HCT116 (cell line): Measurements from ENCODE around the gene ANXA8. TPM values are rescaled to one million over a fixed set of nuclear protein-coding genes. Genes with fewer than 3 reads are reported as not detected.

ENCODE experiments used
- ATAC-seq: fragments of 200-7000 bp; cut with Tn5 transposase; 2 replicates; pipeline ENCODE4 v1.9.1; 2020; ENCODE audit warnings: mild to moderate bottlenecking, moderate library complexity
- BruUV-seq: library from RNA; stranded (reverse); fragments of 400-500 nt; replicated peaks from 2 replicates; lab custom pipeline; 2021; lab: Mats Ljungman, UMichigan
- CTCF ChIA-PET: fragments of 300-600 bp; sonication (Branson Sonifier 250); formaldehyde crosslinking; loops from one replicate; lab custom pipeline; 2021; ENCODE audit warnings: antibody characterized with exemption; lab: Charles Lee
- POLR2A ChIA-PET: fragments of 300-600, 350-600 bp; sonication (Branson Sonifier 250); formaldehyde crosslinking; loops from one replicate; lab custom pipeline; 2021; ENCODE audit warnings: antibody characterized with exemption; lab: Charles Lee
- RAD21 ChIA-PET, 2 experiments: fragments of 300-600 bp; sonication (Branson Sonifier 250); formaldehyde crosslinking; loops; one replicate each; lab custom pipeline; 2023; ENCODE audit warnings: low total read pairs in 2 of 2; ENCODE audit not compliant: uncharacterized antibody in 2 of 2, unreplicated experiment in 2 of 2, low non-redundant PET in 1 of 2; lab: Charles Lee
- DNase-seq: peaks from one replicate; pipeline ENCODE4 v3.0.0-alpha.2; 2010; ENCODE audit warnings: low read depth, low spot score
- H2AFZ ChIP-seq: fragments of 200-600 bp; shearing (Covaris generic), sonication (generic); 2 replicates; pipeline ENCODE4 v1.6.1; 2017; ENCODE audit warnings: low read depth, mixed run types, mixed read lengths, antibody characterized with exemption, low read length; ENCODE audit not compliant: poor library complexity, severe bottlenecking
- H3K27ac ChIP-seq: 2 replicates; pipeline ENCODE4 v1.5.1; 2012; ENCODE audit warnings: low read depth, low read length
- H3K27me3 ChIP-seq: fragments of 200-600 bp; sonication (generic); 2 replicates; pipeline ENCODE4 v1.6.1; 2016; ENCODE audit warnings: mixed run types, low read length, mixed read lengths; ENCODE audit not compliant: insufficient read depth
- H3K36me3 ChIP-seq, 2 experiments: fragments of 200-500 bp in 1 of 2; fragments of 200-600 bp in 1 of 2; sonication (Bioruptor generic) in 1 of 2; sonication (generic) in 1 of 2; 2 replicates each; pipeline versions ENCODE4 v1.5.1 to v1.6.1; 2014 to 2016; ENCODE audit warnings: low read length in 2 of 2, inconsistent platforms in 1 of 2, mixed read lengths in 1 of 2, mixed run types in 1 of 2; ENCODE audit not compliant: insufficient read depth in 2 of 2, control insufficient read depth in 1 of 2
- H3K4me1 ChIP-seq, 2 experiments: fragments of 200-600 bp in 1 of 2; sonication (generic) in 1 of 2; 2 replicates each; pipeline versions ENCODE4 v1.5.1 to v1.6.1; 2012 to 2017; ENCODE audit warnings: low read length in 2 of 2, inconsistent platforms in 1 of 2, mild to moderate bottlenecking in 1 of 2, mixed read lengths in 1 of 2, mixed run types in 1 of 2, moderate library complexity in 1 of 2; ENCODE audit not compliant: insufficient read depth in 2 of 2, control insufficient read depth in 1 of 2
- H3K4me2 ChIP-seq: fragments of 200-600 bp; sonication (generic); 2 replicates; pipeline ENCODE4 v1.6.1; 2017; ENCODE audit warnings: mixed run types, low read length, mixed read lengths
- H3K4me3 ChIP-seq, 2 experiments: fragments of 200-600 bp in 1 of 2; sonication (generic) in 1 of 2; replicated peaks in 1 of 2; 2 replicates each; pipeline ENCODE4 v1.5.1; 2011 to 2016; ENCODE audit warnings: low read length in 2 of 2, control low read depth in 1 of 2, low read depth in 1 of 2, mild to moderate bottlenecking in 1 of 2, mixed read lengths in 1 of 2, mixed run types in 1 of 2
- H3K79me2 ChIP-seq: fragments of 200-600 bp; sonication (generic); 2 replicates; pipeline ENCODE4 v1.6.1; 2017; ENCODE audit warnings: mild to moderate bottlenecking, mixed run types, low read length, moderate library complexity, mixed read lengths; ENCODE audit not compliant: insufficient read depth
- H3K9ac ChIP-seq: fragments of 200-600 bp; sonication (generic); 2 replicates; pipeline ENCODE4 v1.6.1; 2016; ENCODE audit warnings: low read length, mixed read lengths
- H3K9me2 ChIP-seq: fragments of 200-600 bp; sonication (generic), shearing (Covaris generic); 2 replicates; pipeline ENCODE4 v1.6.1; 2017; ENCODE audit warnings: mixed run types, mild to moderate bottlenecking, moderate library complexity; ENCODE audit not compliant: insufficient read depth
- H3K9me3 ChIP-seq, 2 experiments: fragments of 200-500 bp in 1 of 2; fragments of 200-600 bp in 1 of 2; sonication (Bioruptor generic) in 1 of 2; sonication (generic) in 1 of 2; 2 replicates each; pipeline ENCODE4 v1.6.1; 2014 to 2017; ENCODE audit warnings: low read length in 2 of 2, mixed read lengths in 2 of 2, inconsistent platforms in 1 of 2, low read depth in 1 of 2, mild to moderate bottlenecking in 1 of 2, mixed run types in 1 of 2, moderate library complexity in 1 of 2; ENCODE audit not compliant: control insufficient read depth in 1 of 2, insufficient read depth in 1 of 2
- H4K20me1 ChIP-seq: fragments of 200-600 bp; sonication (generic), shearing (Covaris generic); 2 replicates; pipeline ENCODE4 v1.6.1; 2017; ENCODE audit warnings: mixed run types, mild to moderate bottlenecking, moderate library complexity; ENCODE audit not compliant: insufficient read depth
- CBX3 ChIP-seq: IDR thresholded peaks from 2 replicates; pipeline ENCODE4 v1.6.1; 2012; ENCODE audit warnings: low read depth
- CEBPB ChIP-seq: IDR thresholded peaks from 2 replicates; pipeline ENCODE4 v1.6.1; 2012; ENCODE audit warnings: low read depth
- CTCF ChIP-seq, 3 experiments: fragments of 200-600 bp in 1 of 3; sonication (generic) in 1 of 3; IDR thresholded peaks in 2 of 3; conservative IDR thresholded peaks in 1 of 3; 2 replicates each; pipeline ENCODE4 v1.5.1; 2012 to 2017; ENCODE audit warnings: low read depth in 2 of 3, low read length in 2 of 3, antibody characterized with exemption in 1 of 3, borderline replicate concordance in 1 of 3, control low read depth in 1 of 3, mild to moderate bottlenecking in 1 of 3, mixed read lengths in 1 of 3, mixed run types in 1 of 3, moderate library complexity in 1 of 3; ENCODE audit not compliant: insufficient read depth in 1 of 3
- EGR1 ChIP-seq: IDR thresholded peaks from 2 replicates; pipeline ENCODE4 v1.6.1; 2012; ENCODE audit warnings: low read depth
- ELF1 ChIP-seq: IDR thresholded peaks from 2 replicates; pipeline ENCODE4 v1.6.1; 2012; ENCODE audit warnings: low read depth, borderline replicate concordance
- EZH2 ChIP-seq: fragments of 200-600 bp; sonication (generic); IDR thresholded peaks from 2 replicates; pipeline ENCODE4 v1.6.1; 2017; ENCODE audit warnings: antibody characterized with exemption, mixed run types
- FOSL1 ChIP-seq: IDR thresholded peaks from 2 replicates; pipeline ENCODE4 v1.6.1; 2012; ENCODE audit warnings: low read depth
- JUND ChIP-seq: IDR thresholded peaks from 2 replicates; pipeline ENCODE4 v1.6.1; 2012
- MAX ChIP-seq: IDR thresholded peaks from 2 replicates; pipeline ENCODE4 v1.6.1; 2012
- POLR2A ChIP-seq: IDR thresholded peaks from 2 replicates; pipeline ENCODE4 v1.7.0; 2011; ENCODE audit warnings: borderline replicate concordance; ENCODE audit not compliant: insufficient read depth, insufficient read length; ENCODE audit errors: extremely low read depth
- POLR2AphosphoS5 ChIP-seq: IDR thresholded peaks from 2 replicates; pipeline ENCODE4 v1.6.1; 2011; ENCODE audit warnings: mild to moderate bottlenecking, low read depth, low read length, moderate library complexity
- RAD21 ChIP-seq: IDR thresholded peaks from 2 replicates; pipeline ENCODE4 v1.6.1; 2012; ENCODE audit warnings: low read depth, mild to moderate bottlenecking
- REST ChIP-seq: IDR thresholded peaks from 2 replicates; pipeline ENCODE4 v1.6.1; 2012; ENCODE audit warnings: low read depth
- SIN3A ChIP-seq: IDR thresholded peaks from 2 replicates; pipeline ENCODE4 v1.6.1; 2012; ENCODE audit warnings: low read depth
- SP1 ChIP-seq: IDR thresholded peaks from 2 replicates; pipeline ENCODE4 v1.6.1; 2012; ENCODE audit warnings: low read depth
- SRF ChIP-seq: IDR thresholded peaks from 2 replicates; pipeline ENCODE4 v1.6.1; 2012; ENCODE audit warnings: low read depth
- TCF7L2 ChIP-seq: IDR thresholded peaks from 2 replicates; pipeline ENCODE4 v1.7.0; 2011; ENCODE audit warnings: borderline replicate concordance, inconsistent platforms; ENCODE audit not compliant: insufficient read depth, insufficient read length; ENCODE audit errors: extremely low read depth
- YY1 ChIP-seq: IDR thresholded peaks from 2 replicates; pipeline ENCODE4 v1.6.1; 2011; ENCODE audit warnings: low read length, low read depth, moderate library complexity, mild to moderate bottlenecking; ENCODE audit not compliant: insufficient replicate concordance; ENCODE audit errors: extremely low read depth
- ZBTB33 ChIP-seq: IDR thresholded peaks from 2 replicates; pipeline ENCODE4 v1.6.1; 2011; ENCODE audit warnings: mild to moderate bottlenecking, low read length, moderate library complexity; ENCODE audit not compliant: insufficient replicate concordance; ENCODE audit errors: extremely low read depth
- ZNF274 ChIP-seq: fragments of 200-500 bp; sonication (Bioruptor generic); IDR thresholded peaks from 2 replicates; pipeline ENCODE4 v1.6.1; 2014; ENCODE audit warnings: mild to moderate bottlenecking, low read depth, low read length, inconsistent platforms
- intact Hi-C: fragments of 100-400 bp; cut with micrococcal nuclease; formaldehyde crosslinking; loops from 2 replicates; pipeline ENCODE4 v1.10.0; 2022
- total RNA-seq: library from RNA; stranded (reverse); gene quantifications from one replicate; pipeline ENCODE4 v1.2.1, GENCODE V29; 2021; ENCODE audit not compliant: unreplicated experiment

Gene ANXA8
- total RNA-seq, 1 experiment from 2014 or later = 0.25 TPM

- ATAC-seq (no peak), DNase-seq (no peak)
- Histone ChIP-seq H4K20me1 (no peaks in the 10 kb centered on the region), H3K27me3 (no peaks in the 10 kb centered on the region), H3K9ac (no peak overlapping the region), H2AFZ (no peak overlapping the region), H3K79me2 (no peaks in the 10 kb centered on the region), H3K4me2 (no peak overlapping the region), H3K36me3 (no peaks in the 10 kb centered on the region), H3K9me2 (no peaks in the 10 kb centered on the region)
- no TSS peak for BruUV-seq
- TF ChIP-seq POLR2AphosphoS5 (no peak), SRF (no peak), RAD21 (no peak), YY1 (no peak), SP1 (no peak), EGR1 (no peak), CEBPB (no peak), POLR2A (no peak), JUND (no peak), MAX (no peak), CTCF (IDR thresholded peaks at IDR 0.05 in 2 of 3, conservative IDR thresholded peaks at IDR 0.05 in 1 of 3; ENCODE audit: borderline replicate concordance in 1 of 3, insufficient read depth in 1 of 3, low read depth in 2 of 3, low read length in 2 of 3) (no peak), EZH2 (no peak), ZNF274 (no peak), FOSL1 (no peak), CBX3 (no peak), SIN3A (no peak), ZBTB33 (no peak), TCF7L2 (no peak), REST (no peak), ELF1 (no peak)
- TF ChIP-seq, all 23 proteins: peak for 0
- no peaks in the 10 kb centered on the region for H3K9me3 ChIP-seq
- intact Hi-C loops = no loop called here
- CTCF ChIA-PET = no interaction called here
- no peak overlapping the region for H3K27ac ChIP-seq
- H3K4me1 ChIP-seq = peaks cover 0 to 19% of the 10 kb centered on the region in 2 experiments; a peak in 2 of 4 replicates
- RAD21 ChIA-PET = no interaction called here
- POLR2A ChIA-PET = no interaction called here
- H3K4me3 ChIP-seq = no peak overlapping the region
These were observed 29.7 kb downstream of the ANXA8 start for GRCh38 chr10:47454008-47454779.
